GM19452 (cell line): Measurements from ENCODE around the gene MYRIP.
"Not testable (repeated sequence)": the region's sequence is repeated elsewhere in the genome, so short reads cannot be mapped to it uniquely, and the experiment has no call there.

Experiments used
- ATAC-seq: cut with Tn5 transposase; IDR thresholded peaks from one replicate; pipeline ENCODE4 v1.9.1; 2021; ENCODE audit not compliant: unreplicated experiment

MYRIP gene

GRCh38 chr3:40077828-40078492 lies 268.6 kb downstream of the MYRIP start:
- ATAC-seq = not testable (repeated sequence)

GRCh38 chr3:40078590-40078989 lies 269.2 kb downstream of the MYRIP start:
- no peak for ATAC-seq

- no peak for ATAC-seq
These were observed 269.9 kb downstream of the MYRIP start for GRCh38 chr3:40079203-40079846.

- ATAC-seq = no peak
These were observed 270.4 kb downstream of the MYRIP start for GRCh38 chr3:40079847-40080240.

- no peak for ATAC-seq
These were observed 273.7 kb downstream of the MYRIP start for GRCh38 chr3:40083066-40083465.

GRCh38 chr3:40084424-40084823 lies 275.0 kb downstream of the MYRIP start:
- not testable (repeated sequence) for ATAC-seq

- no peak for ATAC-seq
These were observed 277.8 kb downstream of the MYRIP start for GRCh38 chr3:40086890-40087883.

- ATAC-seq = no peak
These were observed 279.2 kb downstream of the MYRIP start for GRCh38 chr3:40088527-40089170.

- no peak for ATAC-seq
These were observed 287.3 kb downstream of the MYRIP start for GRCh38 chr3:40096661-40097111.

GRCh38 chr3:40097131-40098117 lies 288.0 kb downstream of the MYRIP start:
- no peak for ATAC-seq

GRCh38 chr3:40098261-40098759 lies 288.9 kb downstream of the MYRIP start:
- no peak for ATAC-seq

- no peak for ATAC-seq
These were observed 290.5 kb downstream of the MYRIP start for GRCh38 chr3:40099871-40100270.

- ATAC-seq = no peak
These were observed 292.8 kb downstream of the MYRIP start for GRCh38 chr3:40102182-40102581.

- ATAC-seq = no peak
These were observed 294.4 kb downstream of the MYRIP start for GRCh38 chr3:40103829-40104228.

- ATAC-seq = no peak
These were observed 295.0 kb downstream of the MYRIP start for GRCh38 chr3:40104441-40104840.

- ATAC-seq = no peak
These were observed 299.2 kb downstream of the MYRIP start for GRCh38 chr3:40108643-40109042.

GRCh38 chr3:40109641-40110490 lies 300.5 kb downstream of the MYRIP start:
- ATAC-seq = no peak

- no peak for ATAC-seq
These were observed 307.2 kb downstream of the MYRIP start for GRCh38 chr3:40116478-40117177.
